Measurements from ENCODE around the gene EPB41L2.
"Not testable (repeated sequence)": the region's sequence is repeated elsewhere in the genome, so short reads cannot be mapped to it uniquely, and the experiment has no call there.

The EPB41L2 gene

GRCh38 chr6:131001945-131002660 lies 60.9 kb downstream of the EPB41L2 start:
- DNase-seq, result no peak

- no peak for DNase-seq
Observed at GRCh38 chr6:131001111-131001736, 61.8 kb downstream of the EPB41L2 start.

GRCh38 chr6:131000544-131000943 lies 62.5 kb downstream of the EPB41L2 start:
- DNase-seq, result no peak

GRCh38 chr6:130997061-130997753 lies 65.8 kb downstream of the EPB41L2 start:
- no peak for DNase-seq

- DNase-seq, result no peak
Observed at GRCh38 chr6:130996635-130997034, 66.4 kb downstream of the EPB41L2 start.

GRCh38 chr6:130995783-130996447 lies 67.1 kb downstream of the EPB41L2 start:
- no peak for DNase-seq

- DNase-seq, result no peak
Observed at GRCh38 chr6:130994319-130995097, 68.5 kb downstream of the EPB41L2 start.

- DNase-seq, result no peak
Observed at GRCh38 chr6:130993292-130993765, 69.7 kb downstream of the EPB41L2 start.

GRCh38 chr6:130991422-130992137 lies 71.5 kb downstream of the EPB41L2 start:
- no peak for DNase-seq

- DNase-seq, result not testable (repeated sequence)
Observed at GRCh38 chr6:130987539-130987938, 75.5 kb downstream of the EPB41L2 start.

- DNase-seq, result no peak
Observed at GRCh38 chr6:130985115-130985514, 77.9 kb downstream of the EPB41L2 start.

- DNase-seq, result no peak
Observed at GRCh38 chr6:130982941-130983456, 80.0 kb downstream of the EPB41L2 start.

GRCh38 chr6:130982135-130982534 lies 80.9 kb downstream of the EPB41L2 start:
- no peak for DNase-seq

- no peak for DNase-seq
Observed at GRCh38 chr6:130981409-130981808, 81.6 kb downstream of the EPB41L2 start.

- DNase-seq, result no peak
Observed at GRCh38 chr6:130980310-130981032, 82.6 kb downstream of the EPB41L2 start.

- DNase-seq, result no peak
Observed at GRCh38 chr6:130978660-130979396, 84.2 kb downstream of the EPB41L2 start.

- no peak for DNase-seq
Observed at GRCh38 chr6:130978180-130978579, 84.9 kb downstream of the EPB41L2 start.

- no peak for DNase-seq
Observed at GRCh38 chr6:130975325-130975724, 87.7 kb downstream of the EPB41L2 start.

- no peak for DNase-seq
Observed at GRCh38 chr6:130973521-130974277, 89.3 kb downstream of the EPB41L2 start.

All from NCI-H187 treated with DMSO at 0.1 percent for 48 hours (cell line).